ENCODE results near the gene DTX4.

The DTX4 gene

GRCh38 chr11:59221441-59221840, 49.5 kb downstream of the DTX4 start:
- DNase-seq: no peak

GRCh38 chr11:59222464-59223060, 50.6 kb downstream of the DTX4 start:
- DNase-seq: peak; percentile 91 to 97

GRCh38 chr11:59223177-59223576, 51.2 kb downstream of the DTX4 start:
- DNase-seq: peak in 1 of 2 donors; percentile 35

- peak; percentile 40 to 71 for DNase-seq
Measured at GRCh38 chr11:59223611-59224010, 51.7 kb downstream of the DTX4 start.

GRCh38 chr11:59224351-59224928, 52.5 kb downstream of the DTX4 start:
- DNase-seq: peak; percentile 79 to 89

GRCh38 chr11:59225017-59225416, 53.1 kb downstream of the DTX4 start:
- DNase-seq: no peak

- no peak for DNase-seq
Measured at GRCh38 chr11:59226396-59226795, 54.5 kb downstream of the DTX4 start.

GRCh38 chr11:59240322-59240721, 68.4 kb downstream of the DTX4 start:
- DNase-seq: no peak

- no peak for DNase-seq
Measured at GRCh38 chr11:59243633-59244032, 71.7 kb downstream of the DTX4 start.

- peak; percentile 84 to 95 for DNase-seq
Measured at GRCh38 chr11:59247531-59248227, 75.7 kb downstream of the DTX4 start.

- DNase-seq: no peak
Measured at GRCh38 chr11:59249535-59249934, 77.6 kb downstream of the DTX4 start.

- no peak for DNase-seq
Measured at GRCh38 chr11:59253001-59253400, 81.1 kb downstream of the DTX4 start.

GRCh38 chr11:59254286-59254685, 82.4 kb downstream of the DTX4 start:
- DNase-seq: peak; percentile 59 to 60

- no peak for DNase-seq
Measured at GRCh38 chr11:59255281-59255680, 83.3 kb downstream of the DTX4 start.

Measured in inflammatory macrophage (primary cell).